Calu3 (cell line): Measurements from ENCODE around the gene PVRIG. TPM values are rescaled to one million over a fixed set of nuclear protein-coding genes. Genes with fewer than 3 reads are reported as not detected.
"Not testable (repeated sequence)": the region's sequence is repeated elsewhere in the genome, so short reads cannot be mapped to it uniquely, and the experiment has no call there.

Source experiments
- BruUV-seq: library from RNA; stranded (reverse); fragments of 400-500 nt; replicated peaks from 2 replicates; lab custom pipeline; 2021; lab: Mats Ljungman, UMichigan
- CTCF ChIA-PET: fragments of 300-600 bp; sonication (Branson Sonifier 250); formaldehyde crosslinking; loops from one replicate; lab custom pipeline; 2022; ENCODE audit warnings: antibody characterized with exemption; lab: Charles Lee
- DNase-seq: peaks from one replicate; pipeline ENCODE4 v3.0.0; 2022
- H3K27ac Mint-ChIP-seq: one replicate; pipeline ENCODE4 v1.8.0; 2022; ENCODE audit warnings: mixed read lengths; ENCODE audit not compliant: unreplicated experiment
- H3K27me3 Mint-ChIP-seq: one replicate; pipeline ENCODE4 v1.8.0; 2022; ENCODE audit warnings: mixed read lengths; ENCODE audit not compliant: unreplicated experiment
- H3K36me3 Mint-ChIP-seq: one replicate; pipeline ENCODE4 v1.8.0; 2022; ENCODE audit warnings: mild to moderate bottlenecking, moderate library complexity, mixed read lengths; ENCODE audit not compliant: insufficient read depth, unreplicated experiment
- H3K4me1 Mint-ChIP-seq: one replicate; pipeline ENCODE4 v1.8.0; 2022; ENCODE audit warnings: mild to moderate bottlenecking, low read depth, mixed read lengths; ENCODE audit not compliant: unreplicated experiment
- H3K4me3 Mint-ChIP-seq: one replicate; pipeline ENCODE4 v1.8.0; 2022; ENCODE audit warnings: mild to moderate bottlenecking, low read depth, moderate library complexity, mixed read lengths; ENCODE audit not compliant: unreplicated experiment
- H3K9me3 Mint-ChIP-seq: one replicate; pipeline ENCODE4 v1.8.0; 2022; ENCODE audit warnings: low read depth, mixed read lengths; ENCODE audit not compliant: unreplicated experiment
- intact Hi-C: fragments of 100-400 bp; cut with micrococcal nuclease; formaldehyde crosslinking; loops from one replicate; pipeline ENCODE4 v1.10.0; 2022; ENCODE audit not compliant: unreplicated experiment
- total RNA-seq: library from RNA; stranded (reverse); gene quantifications from 2 replicates; pipeline ENCODE4 v1.2.3, GENCODE V29; 2022
- TF ChIP-seq, protein P1 (sequence below): fragments of 200-600 bp; IDR thresholded peaks from one replicate; pipeline ENCODE4 v1.8.0; 2022; ENCODE audit warnings: antibody characterized with exemption; ENCODE audit not compliant: unreplicated experiment

PVRIG gene
- total RNA-seq, 1 experiment from 2014 or later = not detected

DNA sequence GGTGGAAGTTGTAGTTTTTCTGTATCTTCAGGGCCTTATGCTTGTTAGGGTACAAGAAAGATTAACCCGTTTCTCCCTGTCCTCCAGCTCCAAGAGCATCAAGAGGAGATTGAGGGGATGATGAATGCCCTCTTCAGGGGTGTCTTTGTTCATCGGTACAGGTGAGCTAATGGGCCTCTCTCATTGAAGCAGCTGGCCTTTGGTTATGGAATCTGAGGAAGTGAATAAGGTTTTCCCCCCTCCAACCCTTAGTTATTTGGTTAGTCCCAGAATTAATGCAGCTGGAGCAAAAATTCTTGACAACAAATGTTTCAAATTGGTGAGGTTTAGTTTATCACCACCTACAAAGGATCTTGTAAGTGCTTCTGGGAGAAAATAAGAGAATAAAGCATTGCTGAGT, 24.5 kb upstream of the PVRIG start:
- CTCF ChIA-PET = no interaction called here
- intact Hi-C loops = no loop called here
- H3K36me3 Mint-ChIP-seq = no peaks in the 10 kb centered on the region
- no peak overlapping the region for H3K4me3 Mint-ChIP-seq
- DNase-seq = no peak
- no peak overlapping the region for H3K27ac Mint-ChIP-seq
- H3K4me1 Mint-ChIP-seq = no peaks in the 10 kb centered on the region
- TF ChIP-seq, protein P1, sequence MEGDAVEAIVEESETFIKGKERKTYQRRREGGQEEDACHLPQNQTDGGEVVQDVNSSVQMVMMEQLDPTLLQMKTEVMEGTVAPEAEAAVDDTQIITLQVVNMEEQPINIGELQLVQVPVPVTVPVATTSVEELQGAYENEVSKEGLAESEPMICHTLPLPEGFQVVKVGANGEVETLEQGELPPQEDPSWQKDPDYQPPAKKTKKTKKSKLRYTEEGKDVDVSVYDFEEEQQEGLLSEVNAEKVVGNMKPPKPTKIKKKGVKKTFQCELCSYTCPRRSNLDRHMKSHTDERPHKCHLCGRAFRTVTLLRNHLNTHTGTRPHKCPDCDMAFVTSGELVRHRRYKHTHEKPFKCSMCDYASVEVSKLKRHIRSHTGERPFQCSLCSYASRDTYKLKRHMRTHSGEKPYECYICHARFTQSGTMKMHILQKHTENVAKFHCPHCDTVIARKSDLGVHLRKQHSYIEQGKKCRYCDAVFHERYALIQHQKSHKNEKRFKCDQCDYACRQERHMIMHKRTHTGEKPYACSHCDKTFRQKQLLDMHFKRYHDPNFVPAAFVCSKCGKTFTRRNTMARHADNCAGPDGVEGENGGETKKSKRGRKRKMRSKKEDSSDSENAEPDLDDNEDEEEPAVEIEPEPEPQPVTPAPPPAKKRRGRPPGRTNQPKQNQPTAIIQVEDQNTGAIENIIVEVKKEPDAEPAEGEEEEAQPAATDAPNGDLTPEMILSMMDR = no peak
- H3K9me3 Mint-ChIP-seq = no peaks in the 10 kb centered on the region
- peaks cover 34% of the 10 kb centered on the region for H3K27me3 Mint-ChIP-seq
- no TSS peak for BruUV-seq

DNA sequence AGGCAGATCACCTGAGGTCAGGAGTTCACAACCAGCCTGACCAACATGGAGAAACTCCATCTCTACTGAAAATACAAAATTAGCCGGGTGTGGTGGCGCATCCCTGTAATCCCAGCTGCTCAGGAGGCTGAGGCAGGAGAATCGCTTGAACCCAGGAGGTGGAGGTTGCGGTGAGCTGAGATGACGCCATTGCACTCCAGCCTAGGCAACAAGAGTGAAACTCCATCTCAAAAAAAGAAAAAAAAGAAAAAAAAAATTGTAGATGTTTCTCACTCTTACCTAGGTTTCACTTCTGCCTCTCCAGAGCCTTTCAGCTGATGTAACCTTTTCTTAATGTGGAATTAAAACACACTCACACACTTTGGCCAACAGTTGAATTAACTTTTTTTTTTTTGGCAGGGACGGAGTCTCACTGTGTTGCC, 23.8 kb upstream of the PVRIG start:
- peaks cover 41% of the 10 kb centered on the region for H3K27me3 Mint-ChIP-seq
- H3K27ac Mint-ChIP-seq, H3K4me3 Mint-ChIP-seq, BruUV-seq, DNase-seq, H3K4me1 Mint-ChIP-seq, intact Hi-C loops, H3K9me3 Mint-ChIP-seq, CTCF ChIA-PET, H3K36me3 Mint-ChIP-seq: not testable (repeated sequence)

DNA sequence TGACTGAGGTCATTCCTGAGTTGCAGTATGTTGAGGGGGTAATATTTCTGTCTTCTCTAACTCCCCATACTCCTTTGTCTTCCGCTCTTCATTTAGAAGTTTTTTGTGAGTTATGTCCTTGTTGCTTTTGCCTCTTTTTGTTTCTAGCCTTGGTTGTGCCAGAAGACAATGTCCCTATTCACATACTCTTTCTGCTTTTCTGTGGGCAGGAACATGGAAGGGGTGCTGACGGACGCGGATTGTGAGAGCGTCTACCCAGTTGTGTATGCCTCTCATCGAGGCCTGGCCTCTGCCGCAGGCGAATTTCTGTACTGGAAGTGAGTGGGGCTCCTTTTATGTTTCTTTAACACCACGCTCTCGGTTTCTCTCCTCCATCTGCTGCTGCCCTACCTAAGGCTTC, 21.5 kb upstream of the PVRIG start:
- TF ChIP-seq, protein P1 = no peak
- Mint-ChIP-seq H3K4me3 (no peak overlapping the region), H3K9me3 (no peaks in the 10 kb centered on the region), H3K27me3 (peaks cover 62% of the 10 kb centered on the region), H3K27ac (no peak overlapping the region), H3K36me3 (no peaks in the 10 kb centered on the region), H3K4me1 (no peaks in the 10 kb centered on the region)
- BruUV-seq = no TSS peak
- intact Hi-C loops = no loop called here
- CTCF ChIA-PET = no interaction called here
- no peak for DNase-seq

DNA sequence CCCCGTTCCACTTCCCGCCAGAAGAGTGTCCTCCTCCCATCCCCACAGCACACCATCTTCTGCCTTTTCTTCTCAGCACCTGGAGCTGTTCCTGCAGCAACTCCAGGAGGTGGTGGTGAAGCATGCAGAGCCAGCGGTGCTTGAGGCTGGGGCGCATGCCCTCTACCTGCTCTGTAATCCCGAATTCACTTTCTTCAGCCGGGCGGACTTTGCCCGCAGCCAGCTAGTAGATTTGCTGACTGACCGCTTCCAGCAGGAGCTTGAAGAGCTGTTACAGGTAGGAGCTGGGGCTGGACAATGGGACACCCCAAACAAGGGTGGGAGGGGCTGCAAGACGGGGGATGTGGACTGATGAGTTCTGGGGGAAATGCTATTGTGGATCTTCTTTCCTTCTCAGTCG, 19.1 kb upstream of the PVRIG start:
- Mint-ChIP-seq H3K27ac (no peak overlapping the region), H3K27me3 (peaks cover 62% of the 10 kb centered on the region), H3K4me1 (no peaks in the 10 kb centered on the region), H3K4me3 (no peak overlapping the region), H3K9me3 (no peaks in the 10 kb centered on the region), H3K36me3 (no peaks in the 10 kb centered on the region)
- BruUV-seq = no TSS peak
- intact Hi-C loops = no loop called here
- no peak for DNase-seq
- TF ChIP-seq, protein P1 = no peak
- CTCF ChIA-PET = interaction anchor here (0.5 kb wide), 1 partner anchor 15 kb away, joined by 3 read pairs; no protein-coding TSS in a partner anchor

- H3K9me3 Mint-ChIP-seq = no peaks in the 10 kb centered on the region
- TF ChIP-seq, protein P1 = no peak
- H3K27me3 Mint-ChIP-seq = peaks cover 51% of the 10 kb centered on the region
- H3K36me3 Mint-ChIP-seq = no peaks in the 10 kb centered on the region
- intact Hi-C loops = no loop called here
- H3K27ac Mint-ChIP-seq = no peak overlapping the region
- no peak overlapping the region for H3K4me3 Mint-ChIP-seq
- BruUV-seq = no TSS peak
- CTCF ChIA-PET = no interaction called here
- DNase-seq = no peak
- H3K4me1 Mint-ChIP-seq = no peaks in the 10 kb centered on the region
Observed at GRCh38 chr7:100204454-100204853, 15.3 kb upstream of the PVRIG start.
